Measurements from ENCODE around the gene C19orf12. TPM values are rescaled to one million over a fixed set of nuclear protein-coding genes. Genes with fewer than 3 reads are reported as not detected.

The C19orf12 gene
- total RNA-seq: 36.6 and 40.0 TPM in 2 replicates

DNA sequence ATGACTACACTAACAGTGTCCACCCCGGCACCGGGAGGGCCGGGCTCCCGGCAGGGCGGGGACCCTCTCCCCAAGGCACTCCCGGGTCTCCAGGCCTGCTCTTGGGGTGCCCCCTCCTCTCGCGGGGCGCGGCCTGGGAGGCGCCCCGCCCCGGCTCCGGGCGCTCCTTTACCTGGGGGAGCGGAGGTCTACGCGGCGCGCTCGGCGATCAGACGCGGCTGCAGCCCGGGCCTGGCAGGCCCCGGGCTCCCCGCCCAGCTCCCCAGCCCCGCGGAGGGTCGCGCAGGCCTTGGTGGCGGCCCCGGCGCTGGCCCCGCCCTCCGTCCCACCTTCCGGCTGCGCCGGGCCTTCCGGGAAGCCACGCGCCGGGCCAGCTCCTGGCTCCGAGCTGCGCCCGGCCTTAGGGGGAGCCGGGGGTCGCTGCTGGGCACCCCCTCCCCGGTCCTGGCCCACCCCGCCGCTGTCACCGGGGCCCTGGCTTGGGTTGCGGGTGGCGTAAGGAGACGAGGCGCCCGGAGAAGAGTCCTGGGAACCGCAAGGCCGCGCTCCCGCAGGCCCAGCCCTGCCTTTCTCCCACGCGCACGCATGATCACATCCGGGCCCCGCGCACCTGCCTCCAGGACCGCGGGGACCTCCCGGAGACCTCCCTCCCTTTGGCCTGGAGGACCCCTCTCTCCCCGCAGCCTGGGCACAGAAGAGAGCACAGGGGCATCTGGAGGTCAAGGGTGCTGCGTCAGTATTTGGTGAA lies at the start of gene C19orf12:
C19orf12 (minus strand) TSS at position 309 of the 748 bp plus-strand sequence. CDS start 6,848 bp downstream, outside the sequence.

DNA sequence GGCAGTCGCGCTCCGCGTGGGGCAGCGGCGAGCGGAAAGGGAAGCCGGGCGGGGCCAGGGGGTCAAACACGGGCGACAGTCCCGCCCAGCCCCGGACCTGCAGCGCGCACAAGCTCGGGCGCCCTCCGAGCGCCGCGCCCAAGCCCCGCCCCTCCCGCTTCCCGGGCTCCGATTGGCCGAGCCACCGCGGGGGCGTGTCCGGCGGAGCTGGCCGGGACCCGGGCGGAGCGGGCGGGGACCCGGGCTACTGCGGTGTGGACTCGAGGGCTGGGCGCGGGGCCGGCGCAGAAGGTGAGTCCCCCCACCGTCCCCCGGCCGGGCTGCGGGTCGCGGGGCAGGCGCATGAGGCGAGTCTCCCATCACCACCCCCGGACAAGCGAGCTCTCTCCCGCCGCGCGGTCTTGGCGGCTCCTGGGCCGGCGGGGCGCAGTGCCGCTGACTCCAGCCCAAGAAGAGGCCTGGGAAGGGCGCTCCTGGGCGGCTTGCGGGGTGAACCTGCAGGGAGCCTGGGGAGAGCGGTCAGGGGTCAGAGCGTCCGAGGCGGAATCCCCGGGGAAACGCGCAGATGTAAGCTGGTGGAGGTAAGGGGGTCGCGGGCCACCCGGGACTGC lies 49.7 kb downstream of the C19orf12 start, which contains the start of gene PLEKHF1:
PLEKHF1 (plus strand) TSS at position 247 of the 611 bp plus-strand sequence. CDS start 8,379 bp downstream, outside the sequence.

Other genes starting within 250 kb of the C19orf12 start
- gene VSTM2B, start 189.3 kb downstream of the C19orf12 start, total RNA-seq: not detected in 2 replicates
- gene POP4, start 109.0 kb downstream of the C19orf12 start, total RNA-seq: 96.6 and 99.4 TPM in 2 replicates
- gene PLEKHF1, start 49.8 kb downstream of the C19orf12 start, total RNA-seq: 18.7 and 19.3 TPM in 2 replicates
- 5.4 and 7.1 TPM in 2 replicates for gene CCNE1, start 96.7 kb upstream of the C19orf12 start, total RNA-seq
- gene URI1, start 227.0 kb upstream of the C19orf12 start, total RNA-seq: 27.2 and 30.3 TPM in 2 replicates